Right atrium auricular region (tissue), 2 donors: ENCODE data around the gene PHC2. TPM values are rescaled to one million over a fixed set of nuclear protein-coding genes. Genes with fewer than 3 reads are reported as not detected.

Experiments
- DNase-seq: peaks from one replicate; pipeline ENCODE4 v3.0.0-alpha.2; 2019; ENCODE audit warnings: low spot score
- H3K27ac ChIP-seq, 2 donors: fragments of 200-600 bp; sonication (generic); 1 replicate in 1 of 2; 2 replicates in 1 of 2; pipeline ENCODE4 v1.5.1; 2016 to 2019
- H3K27me3 ChIP-seq, 2 donors: fragments of 200-600 bp; sonication (generic); one replicate each; pipeline versions ENCODE4 v1.5.1 to v1.6.0; 2017 to 2019
- H3K36me3 ChIP-seq: fragments of 200-600 bp; sonication (generic); one replicate; pipeline ENCODE4 v1.5.1; 2016
- H3K4me1 ChIP-seq, 2 donors: fragments of 200-600 bp; sonication (generic); one replicate each; pipeline versions ENCODE4 v1.5.1 to v1.6.0; 2017 to 2019
- H3K4me3 ChIP-seq, 2 donors: fragments of 200-600 bp; sonication (generic); 1 replicate in 1 of 2; 2 replicates in 1 of 2; pipeline ENCODE4 v1.5.1; 2017 to 2019; ENCODE audit warnings: mild to moderate bottlenecking in 1 of 2, moderate library complexity in 1 of 2
- H3K9me3 ChIP-seq, 2 donors: fragments of 200-600 bp; sonication (generic); one replicate each; pipeline ENCODE4 v1.5.1; 2019
- CTCF ChIP-seq, 2 donors: fragments of 200-600 bp; sonication (generic); IDR thresholded peaks; one replicate each; pipeline ENCODE4 v1.5.1; 2019; ENCODE audit warnings: antibody characterized with exemption in 2 of 2
- total RNA-seq, 2 donors: library from RNA; depleted of rRNA; stranded (reverse); fragments of >200 nt; gene quantifications; one replicate each; pipeline ENCODE4 v1.1.0, GENCODE V29; 2016

The PHC2 gene
- total RNA-seq, 2 donors from 2014 or later: 98.4 to 144 TPM

GRCh38 chr1:33446590-33446989 lies 15.7 kb upstream of the PHC2 start:
- Histone ChIP-seq H3K4me1 (peaks cover 0 to 16% of the 10 kb centered on the region in 2 donors), H3K36me3 (no peaks in the 10 kb centered on the region), H3K9me3 (no peaks in the 10 kb centered on the region), H3K27ac (no peak overlapping the region), H3K4me3 (no peak overlapping the region), H3K27me3 (no peaks in the 10 kb centered on the region)
- DNase-seq: no peak
- no peak for TF ChIP-seq CTCF (IDR thresholded peaks at IDR 0.05)

GRCh38 chr1:33445108-33445507 lies 14.2 kb upstream of the PHC2 start:
- H3K4me1 ChIP-seq: peaks cover 0 to 16% of the 10 kb centered on the region in 2 donors
- no peak overlapping the region for H3K27ac ChIP-seq
- no peaks in the 10 kb centered on the region for H3K9me3 ChIP-seq
- DNase-seq: no peak
- H3K4me3 ChIP-seq: no peak overlapping the region
- no peaks in the 10 kb centered on the region for H3K36me3 ChIP-seq
- H3K27me3 ChIP-seq: no peaks in the 10 kb centered on the region
- TF ChIP-seq CTCF (IDR thresholded peaks at IDR 0.05): no peak

GRCh38 chr1:33443705-33444180 lies 12.8 kb upstream of the PHC2 start:
- no peak for TF ChIP-seq CTCF (IDR thresholded peaks at IDR 0.05)
- H3K4me3 ChIP-seq: no peak overlapping the region
- no peaks in the 10 kb centered on the region for H3K9me3 ChIP-seq
- H3K36me3 ChIP-seq: no peaks in the 10 kb centered on the region
- no peak for DNase-seq
- no peaks in the 10 kb centered on the region for H3K27me3 ChIP-seq
- H3K4me1 ChIP-seq: peaks cover 0 to 16% of the 10 kb centered on the region in 2 donors
- H3K27ac ChIP-seq: peak overlapping the region; percentile 35 to 41

- TF ChIP-seq CTCF (IDR thresholded peaks at IDR 0.05): no peak
- no peaks in the 10 kb centered on the region for H3K9me3 ChIP-seq
- no peaks in the 10 kb centered on the region for H3K27me3 ChIP-seq
- H3K4me3 ChIP-seq: no peak overlapping the region
- peak overlapping the region; percentile 35 to 41 for H3K27ac ChIP-seq
- DNase-seq: no peak
- no peaks in the 10 kb centered on the region for H3K36me3 ChIP-seq
- peaks cover 0 to 16% of the 10 kb centered on the region in 2 donors for H3K4me1 ChIP-seq
These were observed 12.3 kb upstream of the PHC2 start for GRCh38 chr1:33443080-33443704.

- Histone ChIP-seq H3K4me1 (peaks cover 0 to 16% of the 10 kb centered on the region in 2 donors), H3K27ac (no peak overlapping the region), H3K27me3 (no peaks in the 10 kb centered on the region), H3K9me3 (no peaks in the 10 kb centered on the region), H3K4me3 (no peak overlapping the region), H3K36me3 (no peaks in the 10 kb centered on the region)
- no peak for TF ChIP-seq CTCF (IDR thresholded peaks at IDR 0.05)
- no peak for DNase-seq
These were observed 11.2 kb upstream of the PHC2 start for GRCh38 chr1:33442141-33442540.
